Transverse colon (tissue), 4 donors: Measurements from ENCODE around the gene C19orf25.

ENCODE experiments used
- CTCF ChIP-seq, 5 experiments: fragments of 200-600 bp in 3 of 5; fragments of 450-650 bp in 2 of 5; sonication (generic) in 3 of 5; IDR thresholded peaks; 1 replicate in 2 of 5; 2 replicates in 3 of 5; pipeline ENCODE4 v1.5.1; 2016 to 2017; ENCODE audit warnings: antibody characterized with exemption in 5 of 5, inconsistent platforms in 3 of 5, mild to moderate bottlenecking in 2 of 5, moderate library complexity in 1 of 5
- EP300 ChIP-seq: sonication (generic); formaldehyde crosslinking; IDR thresholded peaks from one replicate; pipeline ENCODE4 v1.6.1; 2017; ENCODE audit warnings: antibody characterized with exemption, low read depth
- POLR2A ChIP-seq: fragments of 450-650 bp; IDR thresholded peaks from one replicate; pipeline ENCODE4 v1.6.1; 2016; ENCODE audit warnings: antibody characterized with exemption, mild to moderate bottlenecking, moderate library complexity
- POLR2AphosphoS5 ChIP-seq, 3 donors: sonication (generic); formaldehyde crosslinking; IDR thresholded peaks; one replicate each; pipeline ENCODE4 v1.6.1; 2016; ENCODE audit warnings: antibody characterized with exemption in 3 of 3

DNA sequence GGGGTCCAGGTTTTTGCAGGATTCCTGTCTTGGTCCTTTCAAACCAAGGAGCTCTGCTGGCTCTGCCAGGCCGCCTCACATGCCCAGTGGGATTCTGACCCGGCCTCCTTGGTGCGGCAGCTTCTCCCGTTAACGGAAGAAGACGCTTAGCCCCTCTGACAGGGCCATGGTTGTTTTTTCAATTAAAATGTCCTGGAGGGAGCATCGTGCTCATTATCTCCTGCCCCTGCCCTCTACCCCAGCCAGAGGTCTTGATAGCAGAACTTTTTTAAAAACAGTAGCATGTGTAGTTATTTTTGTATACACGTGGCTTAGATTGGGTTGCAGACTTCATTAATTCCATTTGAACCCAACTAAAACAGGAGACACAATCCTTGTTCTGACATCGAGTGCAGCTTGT is 52.3 kb downstream of the C19orf25 start:
- TF ChIP-seq POLR2A: no peak
- no peak for TF ChIP-seq POLR2AphosphoS5 (IDR thresholded peaks at IDR 0.05)
- no peak for TF ChIP-seq CTCF (IDR thresholded peaks at IDR 0.05)
- TF ChIP-seq EP300: no peak
